GM19455 (cell line): ENCODE data around the gene HSPA12A.

Experiments
- ATAC-seq: cut with Tn5 transposase; IDR thresholded peaks from one replicate; pipeline ENCODE4 v1.9.1; 2021; ENCODE audit not compliant: unreplicated experiment

Gene HSPA12A

GRCh38 chr10:116744885-116745284 is 2.5 kb upstream of the HSPA12A start:
- no peak for ATAC-seq

GRCh38 chr10:116744163-116744753 is 1.9 kb upstream of the HSPA12A start:
- no peak for ATAC-seq

- ATAC-seq = no peak
These were observed 1.1 kb upstream of the HSPA12A start for GRCh38 chr10:116743266-116744064.

- peak; percentile 24 for ATAC-seq
These were observed 695 bp downstream of the HSPA12A start for GRCh38 chr10:116741391-116742351.

GRCh38 chr10:116740971-116741370 is 1.4 kb downstream of the HSPA12A start:
- ATAC-seq = no peak

- no peak for ATAC-seq
These were observed 4.0 kb downstream of the HSPA12A start for GRCh38 chr10:116738339-116738738.

GRCh38 chr10:116737627-116738327 is 4.6 kb downstream of the HSPA12A start:
- no peak for ATAC-seq

GRCh38 chr10:116733566-116733965 is 8.8 kb downstream of the HSPA12A start:
- no peak for ATAC-seq

GRCh38 chr10:116732573-116732972 is 9.8 kb downstream of the HSPA12A start:
- ATAC-seq = no peak

GRCh38 chr10:116730464-116731260 is 11.7 kb downstream of the HSPA12A start:
- ATAC-seq = no peak

GRCh38 chr10:116729243-116729642 is 13.1 kb downstream of the HSPA12A start:
- ATAC-seq = no peak

- no peak for ATAC-seq
These were observed 13.8 kb downstream of the HSPA12A start for GRCh38 chr10:116728526-116729096.

- ATAC-seq = no peak
These were observed 18.7 kb downstream of the HSPA12A start for GRCh38 chr10:116723428-116724281.

GRCh38 chr10:116722736-116723427 is 19.5 kb downstream of the HSPA12A start:
- ATAC-seq = no peak

- no peak for ATAC-seq
These were observed 20.6 kb downstream of the HSPA12A start for GRCh38 chr10:116721547-116722392.

GRCh38 chr10:116720668-116721546 is 21.5 kb downstream of the HSPA12A start:
- no peak for ATAC-seq
